Measurements from ENCODE around the gene PRDM16.

DNA sequence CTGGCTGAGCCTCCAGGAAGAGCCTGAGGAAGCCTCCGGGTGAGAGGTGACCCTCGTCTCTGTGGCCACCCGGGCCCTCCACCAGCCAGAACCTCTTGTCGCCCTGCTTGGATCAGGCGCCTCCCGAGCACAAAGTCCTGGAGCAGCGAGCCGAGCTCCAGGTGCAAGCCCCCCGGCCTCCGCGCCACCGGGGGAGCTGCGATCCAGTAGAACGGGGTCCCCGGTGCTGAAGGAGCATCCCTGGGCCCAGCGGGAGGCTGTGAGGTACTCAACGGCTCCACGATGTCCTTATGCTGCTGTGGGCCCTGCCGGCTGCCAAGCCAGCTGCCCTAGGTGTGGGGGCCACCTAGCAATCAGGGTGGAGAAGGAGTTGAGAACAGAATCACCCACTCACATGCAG lies 102.8 kb downstream of the PRDM16 start:
- TF ChIP-seq, protein P1, sequence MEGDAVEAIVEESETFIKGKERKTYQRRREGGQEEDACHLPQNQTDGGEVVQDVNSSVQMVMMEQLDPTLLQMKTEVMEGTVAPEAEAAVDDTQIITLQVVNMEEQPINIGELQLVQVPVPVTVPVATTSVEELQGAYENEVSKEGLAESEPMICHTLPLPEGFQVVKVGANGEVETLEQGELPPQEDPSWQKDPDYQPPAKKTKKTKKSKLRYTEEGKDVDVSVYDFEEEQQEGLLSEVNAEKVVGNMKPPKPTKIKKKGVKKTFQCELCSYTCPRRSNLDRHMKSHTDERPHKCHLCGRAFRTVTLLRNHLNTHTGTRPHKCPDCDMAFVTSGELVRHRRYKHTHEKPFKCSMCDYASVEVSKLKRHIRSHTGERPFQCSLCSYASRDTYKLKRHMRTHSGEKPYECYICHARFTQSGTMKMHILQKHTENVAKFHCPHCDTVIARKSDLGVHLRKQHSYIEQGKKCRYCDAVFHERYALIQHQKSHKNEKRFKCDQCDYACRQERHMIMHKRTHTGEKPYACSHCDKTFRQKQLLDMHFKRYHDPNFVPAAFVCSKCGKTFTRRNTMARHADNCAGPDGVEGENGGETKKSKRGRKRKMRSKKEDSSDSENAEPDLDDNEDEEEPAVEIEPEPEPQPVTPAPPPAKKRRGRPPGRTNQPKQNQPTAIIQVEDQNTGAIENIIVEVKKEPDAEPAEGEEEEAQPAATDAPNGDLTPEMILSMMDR (conservative IDR thresholded peaks at IDR 0.05; ENCODE audit: low read length) = no peak
- no peak for TF ChIP-seq EZH2phosphoT487 (IDR thresholded peaks at IDR 0.05; ENCODE audit: borderline replicate concordance, low read depth, low read length)
